Smooth muscle cell (in vitro differentiated cells): ENCODE measurements around the gene LIMK2. TPM values are rescaled to one million over a fixed set of nuclear protein-coding genes. Genes with fewer than 3 reads are reported as not detected.
A peak's percentile ranks its signal among the peaks of the same experiment; 100 is the strongest.

Experiments used
- DNase-seq: peaks from one replicate; lab custom pipeline; 2025; ENCODE audit not compliant: unreplicated experiment; lab: John Stamatoyannopoulos, UW
- H2AFZ ChIP-seq: fragments of 200-600 bp; sonication (generic); 2 replicates; pipeline ENCODE4 v1.6.0; 2016; ENCODE audit warnings: antibody characterized with exemption, low read depth, mild to moderate bottlenecking
- H3F3A ChIP-seq: fragments of 200-600 bp; sonication (generic); 2 replicates; pipeline ENCODE4 v1.6.0; 2017; ENCODE audit warnings: antibody characterized with exemption, low read depth
- H3K27ac ChIP-seq: fragments of 200-600 bp; sonication (generic); 2 replicates; pipeline ENCODE4 v1.5.1; 2016; ENCODE audit warnings: low read depth, mild to moderate bottlenecking
- H3K27me3 ChIP-seq: fragments of 200-600 bp; sonication (generic); 2 replicates; pipeline ENCODE4 v1.6.1; 2016; ENCODE audit warnings: low read depth, mild to moderate bottlenecking
- H3K36me3 ChIP-seq: fragments of 200-600 bp; sonication (generic); 2 replicates; pipeline ENCODE4 v1.5.1; 2016; ENCODE audit warnings: low read depth
- H3K4me1 ChIP-seq: fragments of 200-600 bp; sonication (generic); 2 replicates; pipeline ENCODE4 v1.5.1; 2016; ENCODE audit warnings: low read depth
- H3K4me2 ChIP-seq: fragments of 200-600 bp; sonication (generic); 2 replicates; pipeline ENCODE4 v1.6.0; 2016; ENCODE audit warnings: mild to moderate bottlenecking
- H3K4me3 ChIP-seq: fragments of 200-600 bp; sonication (generic); 2 replicates; pipeline ENCODE4 v1.5.1; 2016; ENCODE audit warnings: mild to moderate bottlenecking
- H3K79me2 ChIP-seq: fragments of 200-600 bp; sonication (generic); 2 replicates; pipeline ENCODE4 v1.6.0; 2016; ENCODE audit warnings: low read depth, mild to moderate bottlenecking
- H3K9ac ChIP-seq: fragments of 200-600 bp; sonication (generic); 2 replicates; pipeline ENCODE4 v1.6.0; 2016; ENCODE audit warnings: low read depth
- H3K9me3 ChIP-seq: fragments of 200-600 bp; sonication (generic); replicated peaks from 2 replicates; pipeline ENCODE4 v1.5.1; 2016; ENCODE audit warnings: low read depth
- H4K20me1 ChIP-seq: fragments of 200-600 bp; sonication (generic); 2 replicates; pipeline ENCODE4 v1.6.0; 2016; ENCODE audit warnings: low read depth
- CTCF ChIP-seq: fragments of 200-600 bp; sonication (generic); IDR thresholded peaks from 2 replicates; pipeline ENCODE4 v1.5.1; 2017; ENCODE audit warnings: borderline replicate concordance, mild to moderate bottlenecking, antibody characterized with exemption; ENCODE audit not compliant: insufficient read depth, poor library complexity, severe bottlenecking
- WGBS: methylation state at CpG from one replicate; pipeline ENCODE4 v1.1.7; 2016; ENCODE audit warnings: low lambda C conversion rate; 5-methylcytosine and 5-hydroxymethylcytosine counted together
- polyA plus RNA-seq: library from polyadenylated mRNA; unstranded; fragments of >200 nt; fragmentation: Nextera tagmentation; extraction: Ambion mirVana; gene quantifications from 2 replicates; pipeline ENCODE4 v1.2.1, GENCODE V29; 2016
- total RNA-seq: library from RNA; depleted of rRNA; stranded (reverse); fragments of >200 nt; gene quantifications from 2 replicates; pipeline ENCODE4 v1.2.3, GENCODE V29; 2014

The LIMK2 gene
- total and polyA plus RNA-seq, 2 experiments from 2014 or later = 85.7 to 126 TPM

GRCh38 chr22:31184015-31184414, 28.1 kb upstream of the LIMK2 start:
- H3K4me3 ChIP-seq = no peak overlapping the region

GRCh38 chr22:31185056-31185455, 27.0 kb upstream of the LIMK2 start:
- Histone ChIP-seq H3K9me3 (no peaks in the 10 kb centered on the region), H3K36me3 (no peaks in the 10 kb centered on the region), H3K79me2 (peaks cover 38% of the 10 kb centered on the region), H3K9ac (no peak overlapping the region), H3K27me3 (no peaks in the 10 kb centered on the region), H3K4me2 (no peak overlapping the region), H3K4me3 (no peak overlapping the region), H3F3A (no peaks in the 10 kb centered on the region), H4K20me1 (peaks cover 22% of the 10 kb centered on the region), H2AFZ (no peak overlapping the region), H3K4me1 (no peaks in the 10 kb centered on the region), H3K27ac (peak overlapping the region; percentile 31)
- DNase-seq = no peak
- no peak for TF ChIP-seq CTCF
- 87% methylated on average over 5 of the region's 5 CpGs for WGBS

More at GRCh38 chr22:31184015-31184414, 28.1 kb upstream of the LIMK2 start:
- no peak overlapping the region for H2AFZ ChIP-seq
- no peaks in the 10 kb centered on the region for H3F3A ChIP-seq
- no peak overlapping the region for H3K4me2 ChIP-seq
- H3K27me3 ChIP-seq = no peaks in the 10 kb centered on the region
- peaks cover 22% of the 10 kb centered on the region for H4K20me1 ChIP-seq
- H3K27ac ChIP-seq = no peak overlapping the region
- no peak for DNase-seq
- 95% methylated on average over 17 of the region's 30 CpGs for WGBS
- no peaks in the 10 kb centered on the region for H3K9me3 ChIP-seq
- TF ChIP-seq CTCF = no peak
- no peak overlapping the region for H3K9ac ChIP-seq
- H3K4me1 ChIP-seq = no peaks in the 10 kb centered on the region
- peaks cover 45% of the 10 kb centered on the region for H3K79me2 ChIP-seq
- H3K36me3 ChIP-seq = no peaks in the 10 kb centered on the region

- Histone ChIP-seq H3K9me3 (no peaks in the 10 kb centered on the region), H3K4me2 (no peak overlapping the region), H4K20me1 (peaks cover 40% of the 10 kb centered on the region), H3K9ac (no peak overlapping the region), H3K27ac (no peak overlapping the region), H3K27me3 (no peaks in the 10 kb centered on the region), H2AFZ (no peak overlapping the region), H3K36me3 (no peaks in the 10 kb centered on the region), H3K4me1 (no peaks in the 10 kb centered on the region), H3K4me3 (no peak overlapping the region), H3K79me2 (peaks cover 29% of the 10 kb centered on the region), H3F3A (no peaks in the 10 kb centered on the region)
- DNase-seq = no peak
- WGBS = 92% methylated on average over 6 of the region's 6 CpGs
- no peak for TF ChIP-seq CTCF
These were observed 24.5 kb upstream of the LIMK2 start for GRCh38 chr22:31187627-31188026.

- Histone ChIP-seq H3K79me2 (peaks cover 17% of the 10 kb centered on the region), H3F3A (no peaks in the 10 kb centered on the region), H3K9ac (no peak overlapping the region), H3K4me1 (no peaks in the 10 kb centered on the region), H3K4me2 (no peak overlapping the region), H2AFZ (no peak overlapping the region), H3K27me3 (no peaks in the 10 kb centered on the region), H4K20me1 (peaks cover 40% of the 10 kb centered on the region), H3K27ac (peak overlapping the region; percentile 30), H3K9me3 (no peaks in the 10 kb centered on the region), H3K36me3 (no peaks in the 10 kb centered on the region), H3K4me3 (no peak overlapping the region)
- no peak for DNase-seq
- 78% methylated on average over 2 of the region's 2 CpGs for WGBS
- no peak for TF ChIP-seq CTCF
These were observed 19.6 kb upstream of the LIMK2 start for GRCh38 chr22:31192513-31192912.
